HepG2 (cell line): ENCODE measurements around the gene TXNDC9. TPM values are rescaled to one million over a fixed set of nuclear protein-coding genes. Genes with fewer than 3 reads are reported as not detected.

Source experiments
- CC2D1A ChIP-seq: sonication (generic); formaldehyde crosslinking; IDR thresholded peaks from 2 replicates; pipeline ENCODE4 v1.8.1; 2023; ENCODE audit warnings: mild to moderate bottlenecking, missing genetic modification reagents
- KAT7 ChIP-seq: IDR thresholded peaks from 2 replicates; pipeline ENCODE4 v1.6.1; 2018; ENCODE audit warnings: borderline replicate concordance, missing compliant biosample characterization
- MIER2 ChIP-seq: IDR thresholded peaks from 2 replicates; pipeline ENCODE4 v1.6.1; 2016; ENCODE audit warnings: missing biosample characterization, missing genetic modification reagents
- RARG ChIP-seq: sonication (generic); formaldehyde crosslinking; IDR thresholded peaks from 2 replicates; pipeline ENCODE4 v1.4.0; 2020; ENCODE audit warnings: low read depth, mild to moderate bottlenecking, missing genetic modification reagents
- RNF2 ChIP-seq: fragments of 450-650 bp; conservative IDR thresholded peaks from 2 replicates; pipeline ENCODE4 v1.6.1; 2016; ENCODE audit warnings: low read depth
- SNAI1 ChIP-seq: sonication (generic); formaldehyde crosslinking; IDR thresholded peaks from 2 replicates; pipeline ENCODE4 v1.5.0; 2020; ENCODE audit warnings: mild to moderate bottlenecking, missing genetic modification reagents, borderline replicate concordance
- SOX5 ChIP-seq: IDR thresholded peaks from 2 replicates; pipeline ENCODE4 v1.6.1; 2016; ENCODE audit warnings: borderline replicate concordance
- SRY ChIP-seq: sonication (generic); formaldehyde crosslinking; IDR thresholded peaks from 2 replicates; pipeline ENCODE4 v1.8.0; 2022; ENCODE audit warnings: mild to moderate bottlenecking, missing genetic modification reagents
- TAF15 ChIP-seq: fragments of 200-400 bp; formaldehyde crosslinking; IDR thresholded peaks from one replicate; pipeline ENCODE4 v1.6.1; 2018; ENCODE audit warnings: mild to moderate bottlenecking, low read depth, low read length; ENCODE audit not compliant: poor library complexity, severe bottlenecking
- ZNF143 ChIP-seq: sonication (generic); formaldehyde crosslinking; IDR thresholded peaks from 2 replicates; pipeline ENCODE4 v1.4.0; 2020; ENCODE audit warnings: missing genetic modification reagents
- ZNF24 ChIP-seq: fragments of 450-650 bp; IDR thresholded peaks from 2 replicates; pipeline ENCODE4 v1.6.1; 2017; ENCODE audit warnings: antibody characterized with exemption, mild to moderate bottlenecking
- ZNF275 ChIP-seq: sonication (generic); formaldehyde crosslinking; IDR thresholded peaks from 2 replicates; pipeline ENCODE4 v1.8.0; 2022; ENCODE audit warnings: missing genetic modification reagents, mild to moderate bottlenecking, inconsistent platforms, borderline replicate concordance
- ZNF44 ChIP-seq: sonication (generic); formaldehyde crosslinking; IDR thresholded peaks from 2 replicates; pipeline ENCODE4 v1.5.1; 2020; ENCODE audit warnings: mild to moderate bottlenecking, missing genetic modification reagents
- ZNF451 ChIP-seq: sonication (generic); formaldehyde crosslinking; IDR thresholded peaks from 2 replicates; pipeline ENCODE4 v1.5.0; 2020; ENCODE audit warnings: mild to moderate bottlenecking, missing genetic modification reagents
- ZNF580 ChIP-seq: IDR thresholded peaks from 2 replicates; pipeline ENCODE4 v1.6.1; 2016; ENCODE audit warnings: low read depth, borderline replicate concordance
- ZNF619 ChIP-seq: sonication (generic); formaldehyde crosslinking; IDR thresholded peaks from 2 replicates; pipeline ENCODE4 v1.4.0; 2020; ENCODE audit warnings: mild to moderate bottlenecking, missing genetic modification reagents
- ZNF644 ChIP-seq: IDR thresholded peaks from 2 replicates; pipeline ENCODE4 v1.6.1; 2016; ENCODE audit warnings: low read depth
- ZNF788 ChIP-seq: sonication (generic); formaldehyde crosslinking; IDR thresholded peaks from 2 replicates; pipeline ENCODE4 v1.5.0; 2020; ENCODE audit warnings: mild to moderate bottlenecking, missing genetic modification reagents, borderline replicate concordance
- polyA plus RNA-seq, 8 experiments: library from polyadenylated mRNA; depleted of rRNA in 3 of 8; stranded (reverse) in 7 of 8; unstranded in 1 of 8; fragments of >200 nt; fragmentation: Illumina TruSeq in 4 of 8; extraction: Trizol in 4 of 8; gene quantifications; 2 replicates each; pipeline versions ENCODE4 v1.2.1 to v1.2.3, GENCODE V29; 2011 to 2016; ENCODE audit warnings: low read depth in 4 of 8, missing spikeins in 1 of 8, mixed read lengths in 1 of 8; ENCODE audit not compliant: insufficient read depth in 1 of 8
- total RNA-seq, 5 experiments: library from RNA; depleted of rRNA; stranded (reverse); fragments of >200 nt; fragmentation: Illumina TruSeq; extraction: Trizol; gene quantifications; 2 replicates each; pipeline ENCODE4 v1.2.3, GENCODE V29; 2016; ENCODE audit warnings: low read depth in 1 of 5
- TF ChIP-seq, protein P1 (sequence below), 2 experiments: IDR thresholded peaks; 2 replicates each; pipeline ENCODE4 v1.6.1; 2011 to 2012; ENCODE audit warnings: low read length in 2 of 2, borderline replicate concordance in 1 of 2, low read depth in 1 of 2, mild to moderate bottlenecking in 1 of 2, moderate library complexity in 1 of 2
- TF ChIP-seq, protein P2 (sequence below): sonication (generic); formaldehyde crosslinking; IDR thresholded peaks from 2 replicates; pipeline ENCODE4 v1.4.0; 2020; ENCODE audit warnings: low read depth, missing genetic modification reagents

The TXNDC9 gene
- total and polyA plus RNA-seq, 2 of the 13 experiments (the other 11 are each of a cell fraction or from before 2014, with no cell fraction given) = 35.2 to 94.6 TPM

DNA sequence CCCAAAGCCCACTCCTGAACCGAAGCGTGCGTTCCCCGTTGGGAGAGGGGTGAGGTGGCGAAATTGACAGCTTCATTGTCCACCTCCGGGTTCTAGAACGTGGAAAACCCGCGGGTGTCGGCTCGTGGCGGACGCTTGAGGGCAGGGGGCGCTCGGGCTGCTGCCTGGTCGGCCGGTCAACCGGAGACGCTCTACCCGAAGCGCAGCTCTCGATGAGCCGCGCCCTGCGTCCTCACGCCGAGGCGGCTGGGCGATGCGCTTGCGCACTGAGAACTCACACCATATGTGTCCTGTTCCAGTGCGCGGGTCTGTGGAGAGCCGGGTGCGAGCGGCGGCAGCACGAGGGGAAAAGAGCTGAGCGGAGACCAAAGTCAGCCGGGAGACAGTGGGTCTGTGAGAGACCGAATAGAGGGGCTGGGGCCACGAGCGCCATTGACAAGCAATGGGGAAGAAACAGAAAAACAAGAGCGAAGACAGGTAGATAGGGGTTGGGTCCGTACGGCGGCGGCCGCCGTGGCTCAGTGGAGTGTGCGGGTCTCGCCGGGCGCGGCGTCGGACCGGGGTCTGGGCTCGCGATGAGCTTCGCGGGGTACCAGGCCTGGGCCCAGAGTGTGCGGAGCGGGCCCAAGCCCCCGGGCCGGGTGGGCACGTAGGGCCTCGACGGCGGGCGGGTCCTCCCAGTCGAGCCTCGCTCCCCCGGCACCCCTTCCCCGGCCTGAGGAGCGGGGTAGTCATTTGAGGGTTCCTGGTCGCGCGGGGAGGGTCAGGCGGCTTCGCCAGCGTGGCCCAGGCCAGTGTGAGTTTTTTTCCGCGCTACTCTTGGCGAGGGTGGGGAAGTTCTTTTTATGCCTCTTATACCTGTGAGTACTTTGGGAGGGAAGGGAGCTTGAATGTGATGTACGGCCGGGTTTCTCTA, 1.2 kb upstream of the TXNDC9 start, which contains the start of gene EIF5B (continued):
- TF ChIP-seq ZNF275 (CRISPR knock-in tag) (peak; percentile 95), RARG (CRISPR knock-in tag) (peak; percentile 80; the same call in 1 of the 2 replicates), CC2D1A (no peak), ZNF44 (CRISPR knock-in tag) (peak; percentile 52; the same call in 1 of the 2 replicates), TAF15 (no peak), ZNF451 (CRISPR knock-in tag) (peak; percentile 88), ZNF619 (peak; percentile 93; the same call in 1 of the 2 replicates), ZNF143 (CRISPR knock-in tag) (peak; percentile 88), SNAI1 (peak; percentile 26; the same call in 1 of the 2 replicates), ZNF788 (CRISPR knock-in tag) (peak; percentile 96), MIER2 (CRISPR knock-in tag) (peak; percentile 59; the same call in 1 of the 2 replicates), SOX5 (CRISPR knock-in tag) (peak; percentile 57), RNF2 (peak; percentile 78), SRY (CRISPR knock-in tag) (peak; percentile 69; the same call in 1 of the 2 replicates), ZNF580 (CRISPR knock-in tag) (0 out of 2 replicates have a peak, but pooled peaks have one; percentile 39), ZNF24 (no peak), KAT7 (CRISPR knock-in tag) (peak; percentile 71; the same call in 1 of the 2 replicates), ZNF644 (CRISPR knock-in tag) (peak; percentile 51; the same call in 1 of the 2 replicates)
- TF ChIP-seq, protein P1, sequence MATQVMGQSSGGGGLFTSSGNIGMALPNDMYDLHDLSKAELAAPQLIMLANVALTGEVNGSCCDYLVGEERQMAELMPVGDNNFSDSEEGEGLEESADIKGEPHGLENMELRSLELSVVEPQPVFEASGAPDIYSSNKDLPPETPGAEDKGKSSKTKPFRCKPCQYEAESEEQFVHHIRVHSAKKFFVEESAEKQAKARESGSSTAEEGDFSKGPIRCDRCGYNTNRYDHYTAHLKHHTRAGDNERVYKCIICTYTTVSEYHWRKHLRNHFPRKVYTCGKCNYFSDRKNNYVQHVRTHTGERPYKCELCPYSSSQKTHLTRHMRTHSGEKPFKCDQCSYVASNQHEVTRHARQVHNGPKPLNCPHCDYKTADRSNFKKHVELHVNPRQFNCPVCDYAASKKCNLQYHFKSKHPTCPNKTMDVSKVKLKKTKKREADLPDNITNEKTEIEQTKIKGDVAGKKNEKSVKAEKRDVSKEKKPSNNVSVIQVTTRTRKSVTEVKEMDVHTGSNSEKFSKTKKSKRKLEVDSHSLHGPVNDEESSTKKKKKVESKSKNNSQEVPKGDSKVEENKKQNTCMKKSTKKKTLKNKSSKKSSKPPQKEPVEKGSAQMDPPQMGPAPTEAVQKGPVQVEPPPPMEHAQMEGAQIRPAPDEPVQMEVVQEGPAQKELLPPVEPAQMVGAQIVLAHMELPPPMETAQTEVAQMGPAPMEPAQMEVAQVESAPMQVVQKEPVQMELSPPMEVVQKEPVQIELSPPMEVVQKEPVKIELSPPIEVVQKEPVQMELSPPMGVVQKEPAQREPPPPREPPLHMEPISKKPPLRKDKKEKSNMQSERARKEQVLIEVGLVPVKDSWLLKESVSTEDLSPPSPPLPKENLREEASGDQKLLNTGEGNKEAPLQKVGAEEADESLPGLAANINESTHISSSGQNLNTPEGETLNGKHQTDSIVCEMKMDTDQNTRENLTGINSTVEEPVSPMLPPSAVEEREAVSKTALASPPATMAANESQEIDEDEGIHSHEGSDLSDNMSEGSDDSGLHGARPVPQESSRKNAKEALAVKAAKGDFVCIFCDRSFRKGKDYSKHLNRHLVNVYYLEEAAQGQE (IDR thresholded peaks at IDR 0.05; ENCODE audit: borderline replicate concordance in 1 of 2, low read depth in 1 of 2, low read length in 2 of 2) = no peak
- TF ChIP-seq, protein P2, sequence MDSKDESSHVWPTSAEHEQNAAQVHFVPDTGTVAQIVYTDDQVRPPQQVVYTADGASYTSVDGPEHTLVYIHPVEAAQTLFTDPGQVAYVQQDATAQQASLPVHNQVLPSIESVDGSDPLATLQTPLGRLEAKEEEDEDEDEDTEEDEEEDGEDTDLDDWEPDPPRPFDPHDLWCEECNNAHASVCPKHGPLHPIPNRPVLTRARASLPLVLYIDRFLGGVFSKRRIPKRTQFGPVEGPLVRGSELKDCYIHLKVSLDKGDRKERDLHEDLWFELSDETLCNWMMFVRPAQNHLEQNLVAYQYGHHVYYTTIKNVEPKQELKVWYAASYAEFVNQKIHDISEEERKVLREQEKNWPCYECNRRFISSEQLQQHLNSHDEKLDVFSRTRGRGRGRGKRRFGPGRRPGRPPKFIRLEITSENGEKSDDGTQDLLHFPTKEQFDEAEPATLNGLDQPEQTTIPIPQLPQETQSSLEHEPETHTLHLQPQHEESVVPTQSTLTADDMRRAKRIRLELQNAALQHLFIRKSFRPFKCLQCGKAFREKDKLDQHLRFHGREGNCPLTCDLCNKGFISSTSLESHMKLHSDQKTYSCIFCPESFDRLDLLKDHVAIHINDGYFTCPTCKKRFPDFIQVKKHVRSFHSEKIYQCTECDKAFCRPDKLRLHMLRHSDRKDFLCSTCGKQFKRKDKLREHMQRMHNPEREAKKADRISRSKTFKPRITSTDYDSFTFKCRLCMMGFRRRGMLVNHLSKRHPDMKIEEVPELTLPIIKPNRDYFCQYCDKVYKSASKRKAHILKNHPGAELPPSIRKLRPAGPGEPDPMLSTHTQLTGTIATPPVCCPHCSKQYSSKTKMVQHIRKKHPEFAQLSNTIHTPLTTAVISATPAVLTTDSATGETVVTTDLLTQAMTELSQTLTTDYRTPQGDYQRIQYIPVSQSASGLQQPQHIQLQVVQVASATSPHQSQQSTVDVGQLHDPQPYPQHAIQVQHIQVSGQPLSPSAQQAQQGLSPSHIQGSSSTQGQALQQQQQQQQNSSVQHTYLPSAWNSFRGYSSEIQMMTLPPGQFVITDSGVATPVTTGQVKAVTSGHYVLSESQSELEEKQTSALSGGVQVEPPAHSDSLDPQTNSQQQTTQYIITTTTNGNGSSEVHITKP (CRISPR knock-in tag) = peak; percentile 74; the same call in 1 of the 2 replicates
